ENCODE measurements around the gene MAPRE2.

Gene MAPRE2

GRCh38 chr18:35110554-35111485 is 69.6 kb downstream of the MAPRE2 start:
- no peaks in the 10 kb centered on the region for H3K79me2 ChIP-seq (ENCODE audit: insufficient read depth, low read depth)
- H3K4me3 ChIP-seq (IDR thresholded peaks at IDR 0.05; ENCODE audit: insufficient read depth, low read depth, low read length) = no peak overlapping the region
- no peak overlapping the region for H3K4me2 ChIP-seq
- H3K36me3 ChIP-seq (ENCODE audit: insufficient read depth) = no peaks in the 10 kb centered on the region
- H3K4me1 ChIP-seq (ENCODE audit: low read depth, poor library complexity, severe bottlenecking) = no peaks in the 10 kb centered on the region
- H2AFZ ChIP-seq (ENCODE audit: low read depth) = no peak overlapping the region
- H4K20me1 ChIP-seq (ENCODE audit: insufficient read depth) = no peaks in the 10 kb centered on the region
- H3K9ac ChIP-seq = no peak overlapping the region
- no peaks in the 10 kb centered on the region for H3K27me3 ChIP-seq (ENCODE audit: insufficient read depth, low read depth)
- no peak for TF ChIP-seq CTCF (conservative IDR thresholded peaks at IDR 0.05; ENCODE audit: low read depth, low read length)
- no peak overlapping the region for H3K27ac ChIP-seq

- no peak overlapping the region for H3K4me3 ChIP-seq (IDR thresholded peaks at IDR 0.05; ENCODE audit: insufficient read depth, low read depth, low read length)
- no peaks in the 10 kb centered on the region for H3K79me2 ChIP-seq (ENCODE audit: insufficient read depth, low read depth)
Observed at GRCh38 chr18:35112696-35113095, 71.5 kb downstream of the MAPRE2 start.

GRCh38 chr18:35114305-35114704 is 73.1 kb downstream of the MAPRE2 start:
- no peak overlapping the region for H3K4me2 ChIP-seq
- no peaks in the 10 kb centered on the region for H3K4me1 ChIP-seq (ENCODE audit: low read depth, poor library complexity, severe bottlenecking)
- H3K27me3 ChIP-seq (ENCODE audit: insufficient read depth, low read depth) = no peaks in the 10 kb centered on the region
- H3K27ac ChIP-seq = no peak overlapping the region
- no peaks in the 10 kb centered on the region for H3K36me3 ChIP-seq (ENCODE audit: insufficient read depth)
- no peak overlapping the region for H3K9ac ChIP-seq
- H4K20me1 ChIP-seq (ENCODE audit: insufficient read depth) = no peaks in the 10 kb centered on the region
- H2AFZ ChIP-seq (ENCODE audit: low read depth) = no peak overlapping the region
- no peak overlapping the region for H3K4me3 ChIP-seq (IDR thresholded peaks at IDR 0.05; ENCODE audit: insufficient read depth, low read depth, low read length)
- H3K79me2 ChIP-seq (ENCODE audit: insufficient read depth, low read depth) = no peaks in the 10 kb centered on the region
- TF ChIP-seq CTCF (conservative IDR thresholded peaks at IDR 0.05; ENCODE audit: low read depth, low read length) = no peak

More at GRCh38 chr18:35112696-35113095, 71.5 kb downstream of the MAPRE2 start:
- Histone ChIP-seq H4K20me1 (ENCODE audit: insufficient read depth) (no peaks in the 10 kb centered on the region), H3K4me1 (ENCODE audit: low read depth, poor library complexity, severe bottlenecking) (no peaks in the 10 kb centered on the region), H3K9ac (no peak overlapping the region), H2AFZ (ENCODE audit: low read depth) (no peak overlapping the region), H3K27me3 (ENCODE audit: insufficient read depth, low read depth) (no peaks in the 10 kb centered on the region), H3K27ac (no peak overlapping the region), H3K4me2 (no peak overlapping the region), H3K36me3 (ENCODE audit: insufficient read depth) (no peaks in the 10 kb centered on the region)
- TF ChIP-seq CTCF (conservative IDR thresholded peaks at IDR 0.05; ENCODE audit: low read depth, low read length) = no peak

GRCh38 chr18:35116784-35117318 is 75.6 kb downstream of the MAPRE2 start:
- Histone ChIP-seq H3K27me3 (ENCODE audit: insufficient read depth, low read depth) (no peaks in the 10 kb centered on the region), H3K4me1 (ENCODE audit: low read depth, poor library complexity, severe bottlenecking) (no peaks in the 10 kb centered on the region), H2AFZ (ENCODE audit: low read depth) (no peak overlapping the region), H4K20me1 (ENCODE audit: insufficient read depth) (no peaks in the 10 kb centered on the region), H3K27ac (no peak overlapping the region), H3K79me2 (ENCODE audit: insufficient read depth, low read depth) (no peaks in the 10 kb centered on the region), H3K9ac (no peak overlapping the region), H3K4me2 (no peak overlapping the region), H3K4me3 (IDR thresholded peaks at IDR 0.05; ENCODE audit: insufficient read depth, low read depth, low read length) (no peak overlapping the region), H3K36me3 (ENCODE audit: insufficient read depth) (no peaks in the 10 kb centered on the region)
- no peak for TF ChIP-seq CTCF (conservative IDR thresholded peaks at IDR 0.05; ENCODE audit: low read depth, low read length)
